SKM-1 treated with dmso at 0.1 percent for 144 hours (cell line): ENCODE data around the gene AKNAD1.

Source experiments
- DNase-seq: peaks from one replicate; lab custom pipeline; 2025; ENCODE audit not compliant: unreplicated experiment; lab: John Stamatoyannopoulos, UW

The AKNAD1 gene

GRCh38 chr1:108863984-108864383 is 7.1 kb upstream of the AKNAD1 start:
- DNase-seq: no peak

GRCh38 chr1:108862698-108863477 is 6.0 kb upstream of the AKNAD1 start:
- DNase-seq: no peak

- DNase-seq: no peak
These were observed 5.2 kb upstream of the AKNAD1 start for GRCh38 chr1:108862017-108862610.

- DNase-seq: no peak
These were observed 4.7 kb upstream of the AKNAD1 start for GRCh38 chr1:108861566-108861965.

GRCh38 chr1:108860190-108860907 is 3.5 kb upstream of the AKNAD1 start:
- DNase-seq: no peak

GRCh38 chr1:108858230-108858950 is 1.5 kb upstream of the AKNAD1 start:
- no peak for DNase-seq

- no peak for DNase-seq
These were observed 2.5 kb downstream of the AKNAD1 start for GRCh38 chr1:108854221-108855019.

GRCh38 chr1:108852221-108852975 is 4.5 kb downstream of the AKNAD1 start:
- DNase-seq: no peak

GRCh38 chr1:108851567-108851966 is 5.3 kb downstream of the AKNAD1 start:
- DNase-seq: no peak

- no peak for DNase-seq
These were observed 6.0 kb downstream of the AKNAD1 start for GRCh38 chr1:108850929-108851328.

GRCh38 chr1:108848806-108849205 is 8.1 kb downstream of the AKNAD1 start:
- no peak for DNase-seq

- DNase-seq: no peak
These were observed 9.4 kb downstream of the AKNAD1 start for GRCh38 chr1:108847494-108847893.

GRCh38 chr1:108845991-108846390 is 10.9 kb downstream of the AKNAD1 start:
- DNase-seq: no peak

- no peak for DNase-seq
These were observed 11.4 kb downstream of the AKNAD1 start for GRCh38 chr1:108845446-108845845.

GRCh38 chr1:108843390-108844137 is 13.3 kb downstream of the AKNAD1 start:
- DNase-seq: no peak

GRCh38 chr1:108842525-108843181 is 14.2 kb downstream of the AKNAD1 start:
- no peak for DNase-seq

- DNase-seq: no peak
These were observed 15.2 kb downstream of the AKNAD1 start for GRCh38 chr1:108841703-108842102.

GRCh38 chr1:108832929-108833328 is 24.0 kb downstream of the AKNAD1 start:
- DNase-seq: no peak

- DNase-seq: no peak
These were observed 25.7 kb downstream of the AKNAD1 start for GRCh38 chr1:108831225-108831624.
